Activated T-helper 1 cell treated with anti-CD3 and anti-CD28 coated beads, Interleukin-2, amount 50 U/mL, for 16 hours (primary cell): Measurements from ENCODE around the gene CPSF4L.

Source experiments
- DNase-seq, 2 donors: peaks; one replicate each; pipeline ENCODE4 v3.0.0-alpha.2; 2020; ENCODE audit warnings: low read depth in 1 of 2, low spot score in 1 of 2

CPSF4L gene

GRCh38 chr17:73203788-73204479, 57.7 kb downstream of the CPSF4L start:
- DNase-seq: no peak

- DNase-seq: no peak
Observed at GRCh38 chr17:73203135-73203787, 58.4 kb downstream of the CPSF4L start.

- DNase-seq: no peak
Observed at GRCh38 chr17:73201215-73202069, 60.2 kb downstream of the CPSF4L start.

GRCh38 chr17:73200476-73200875, 61.2 kb downstream of the CPSF4L start:
- no peak for DNase-seq

- no peak for DNase-seq
Observed at GRCh38 chr17:73199751-73200317, 61.8 kb downstream of the CPSF4L start.

GRCh38 chr17:73198930-73199260, 62.8 kb downstream of the CPSF4L start:
- no peak for DNase-seq
